Glutamatergic neuron (in vitro differentiated cells): ENCODE measurements around the gene OSER1. TPM values are rescaled to one million over a fixed set of nuclear protein-coding genes. Genes with fewer than 3 reads are reported as not detected.

ENCODE experiments used
- DNase-seq: peaks from one replicate; pipeline ENCODE4 v3.0.0; 2022
- H3K27ac Mint-ChIP-seq: one replicate; pipeline ENCODE4 v1.8.0; 2020; ENCODE audit warnings: mild to moderate bottlenecking, mixed read lengths, inconsistent platforms; ENCODE audit not compliant: unreplicated experiment
- H3K27me3 Mint-ChIP-seq: one replicate; pipeline ENCODE4 v1.8.0; 2020; ENCODE audit warnings: mild to moderate bottlenecking, moderate library complexity, mixed read lengths, inconsistent platforms; ENCODE audit not compliant: unreplicated experiment
- H3K36me3 Mint-ChIP-seq: one replicate; pipeline ENCODE4 v1.8.0; 2020; ENCODE audit warnings: mild to moderate bottlenecking, mixed read lengths, inconsistent platforms; ENCODE audit not compliant: unreplicated experiment
- H3K4me1 Mint-ChIP-seq: one replicate; pipeline ENCODE4 v1.8.0; 2020; ENCODE audit warnings: mild to moderate bottlenecking, low read depth, mixed read lengths, inconsistent platforms; ENCODE audit not compliant: unreplicated experiment
- H3K4me3 Mint-ChIP-seq: one replicate; pipeline ENCODE4 v1.8.0; 2020; ENCODE audit warnings: mild to moderate bottlenecking, mixed read lengths, inconsistent platforms; ENCODE audit not compliant: unreplicated experiment
- H3K9me3 Mint-ChIP-seq: one replicate; pipeline ENCODE4 v1.8.0; 2020; ENCODE audit warnings: mild to moderate bottlenecking, moderate library complexity, mixed read lengths, inconsistent platforms; ENCODE audit not compliant: unreplicated experiment
- total RNA-seq: library from RNA; stranded (reverse); fragmentation: NEBNext Ultra II Directional; extraction: Animal tissue kit (Norgen Biotek cat#: 25700); gene quantifications from one replicate; pipeline ENCODE4 v1.2.1, GENCODE V29; 2021; ENCODE audit not compliant: unreplicated experiment
- TF ChIP-seq, protein P1 (sequence below): fragments of 200-600 bp; sonication (generic); IDR thresholded peaks from one replicate; pipeline ENCODE4 v1.5.0; 2021; ENCODE audit not compliant: partially characterized antibody, unreplicated experiment

OSER1 gene
- total RNA-seq, 1 donor from 2014 or later = 31.9 TPM

DNA sequence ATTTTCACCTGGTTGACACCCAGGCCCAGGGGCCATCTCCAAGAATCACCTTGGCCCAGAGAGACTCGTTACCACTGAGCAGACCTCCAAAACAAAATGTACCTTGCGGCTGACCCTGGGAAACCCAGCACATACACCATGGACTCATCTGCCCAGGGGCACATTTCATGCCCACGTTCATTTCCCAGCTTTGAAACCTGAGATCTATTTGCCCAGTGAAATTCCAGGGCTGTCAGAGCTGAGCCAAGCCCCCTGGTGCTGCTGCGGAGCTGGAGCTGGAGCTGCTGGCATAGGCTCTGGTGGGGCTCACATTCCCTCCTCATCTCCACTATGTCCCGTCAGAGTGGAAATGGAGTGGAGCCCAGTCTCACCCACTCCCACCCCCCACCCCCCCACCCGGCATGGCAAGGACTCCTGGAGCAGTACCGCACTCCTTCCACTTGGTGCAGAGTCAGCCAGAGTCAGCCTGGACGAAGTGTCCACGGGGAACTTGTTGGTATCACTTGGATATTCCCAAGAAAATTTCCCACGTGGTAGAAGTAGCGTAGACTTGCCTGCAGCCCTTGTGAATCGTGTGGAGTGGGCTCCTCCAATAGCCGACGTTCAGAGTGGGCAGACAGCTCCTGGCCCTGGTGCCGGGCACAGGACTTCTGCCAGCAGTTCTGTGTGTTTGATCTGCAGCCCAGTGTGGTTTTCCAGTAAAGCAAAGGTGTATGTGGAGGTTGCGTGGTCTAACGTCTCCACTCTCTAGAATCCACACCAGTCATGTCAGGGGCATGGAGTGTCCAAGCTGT, 18.1 kb upstream of the OSER1 start:
- TF ChIP-seq, protein P1, sequence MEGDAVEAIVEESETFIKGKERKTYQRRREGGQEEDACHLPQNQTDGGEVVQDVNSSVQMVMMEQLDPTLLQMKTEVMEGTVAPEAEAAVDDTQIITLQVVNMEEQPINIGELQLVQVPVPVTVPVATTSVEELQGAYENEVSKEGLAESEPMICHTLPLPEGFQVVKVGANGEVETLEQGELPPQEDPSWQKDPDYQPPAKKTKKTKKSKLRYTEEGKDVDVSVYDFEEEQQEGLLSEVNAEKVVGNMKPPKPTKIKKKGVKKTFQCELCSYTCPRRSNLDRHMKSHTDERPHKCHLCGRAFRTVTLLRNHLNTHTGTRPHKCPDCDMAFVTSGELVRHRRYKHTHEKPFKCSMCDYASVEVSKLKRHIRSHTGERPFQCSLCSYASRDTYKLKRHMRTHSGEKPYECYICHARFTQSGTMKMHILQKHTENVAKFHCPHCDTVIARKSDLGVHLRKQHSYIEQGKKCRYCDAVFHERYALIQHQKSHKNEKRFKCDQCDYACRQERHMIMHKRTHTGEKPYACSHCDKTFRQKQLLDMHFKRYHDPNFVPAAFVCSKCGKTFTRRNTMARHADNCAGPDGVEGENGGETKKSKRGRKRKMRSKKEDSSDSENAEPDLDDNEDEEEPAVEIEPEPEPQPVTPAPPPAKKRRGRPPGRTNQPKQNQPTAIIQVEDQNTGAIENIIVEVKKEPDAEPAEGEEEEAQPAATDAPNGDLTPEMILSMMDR = no peak
- H3K27me3 Mint-ChIP-seq = no peaks in the 10 kb centered on the region
- H3K4me3 Mint-ChIP-seq = no peak overlapping the region
- no peak overlapping the region for H3K27ac Mint-ChIP-seq
- peaks cover 4% of the 10 kb centered on the region for H3K4me1 Mint-ChIP-seq
- no peaks in the 10 kb centered on the region for H3K36me3 Mint-ChIP-seq
- no peak for DNase-seq
- H3K9me3 Mint-ChIP-seq = no peaks in the 10 kb centered on the region

DNA sequence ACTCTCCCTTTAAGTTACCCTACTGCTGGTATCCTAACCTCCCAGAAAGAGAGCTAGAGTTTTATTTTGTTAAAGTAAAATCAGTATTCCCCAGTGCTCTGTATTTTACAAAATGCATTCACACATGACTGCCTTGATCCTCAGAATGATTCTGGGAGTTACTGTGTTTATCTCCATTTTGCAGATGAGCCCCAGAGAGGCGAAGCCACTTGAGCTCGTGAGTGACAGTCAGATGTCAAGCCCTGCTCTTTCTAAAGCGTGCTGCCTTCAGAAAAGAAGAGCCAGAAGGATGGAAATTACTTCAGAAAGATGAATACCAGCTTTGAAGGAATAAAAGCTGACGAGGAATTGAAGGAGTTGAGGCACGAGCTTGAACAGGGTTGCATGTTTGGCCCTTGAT, 14.1 kb upstream of the OSER1 start:
- DNase-seq = no peak
- Mint-ChIP-seq H3K4me3 (no peak overlapping the region), H3K36me3 (no peaks in the 10 kb centered on the region), H3K27me3 (no peaks in the 10 kb centered on the region), H3K27ac (no peak overlapping the region), H3K4me1 (peaks cover under 1% of the 10 kb centered on the region), H3K9me3 (peaks cover 2% of the 10 kb centered on the region)
- TF ChIP-seq, protein P1 = no peak

DNA sequence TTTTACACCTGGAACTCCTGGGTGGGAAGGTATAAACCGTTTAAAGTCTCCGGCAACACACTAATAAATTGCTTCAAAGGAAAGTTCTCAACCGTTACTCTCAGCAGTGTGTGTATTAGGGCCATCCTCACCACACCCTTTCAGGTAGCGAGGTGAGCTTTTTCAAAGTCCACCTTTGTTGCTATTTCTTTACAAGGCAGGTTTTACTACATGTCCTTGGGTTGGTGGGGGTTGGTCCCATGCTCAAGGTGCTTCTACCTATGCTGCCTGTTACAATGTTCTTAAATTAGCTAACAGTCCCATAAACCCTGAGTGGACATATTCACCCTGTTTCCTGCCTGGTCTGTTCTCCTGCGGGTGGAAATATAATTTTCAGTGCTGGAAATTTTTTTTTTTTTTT, 13.2 kb upstream of the OSER1 start:
- TF ChIP-seq, protein P1 = no peak
- Mint-ChIP-seq H3K4me3 (no peak overlapping the region), H3K27ac (no peak overlapping the region), H3K4me1 (peaks cover 2% of the 10 kb centered on the region), H3K9me3 (peaks cover 2% of the 10 kb centered on the region), H3K27me3 (no peaks in the 10 kb centered on the region), H3K36me3 (no peaks in the 10 kb centered on the region)
- no peak for DNase-seq

DNA sequence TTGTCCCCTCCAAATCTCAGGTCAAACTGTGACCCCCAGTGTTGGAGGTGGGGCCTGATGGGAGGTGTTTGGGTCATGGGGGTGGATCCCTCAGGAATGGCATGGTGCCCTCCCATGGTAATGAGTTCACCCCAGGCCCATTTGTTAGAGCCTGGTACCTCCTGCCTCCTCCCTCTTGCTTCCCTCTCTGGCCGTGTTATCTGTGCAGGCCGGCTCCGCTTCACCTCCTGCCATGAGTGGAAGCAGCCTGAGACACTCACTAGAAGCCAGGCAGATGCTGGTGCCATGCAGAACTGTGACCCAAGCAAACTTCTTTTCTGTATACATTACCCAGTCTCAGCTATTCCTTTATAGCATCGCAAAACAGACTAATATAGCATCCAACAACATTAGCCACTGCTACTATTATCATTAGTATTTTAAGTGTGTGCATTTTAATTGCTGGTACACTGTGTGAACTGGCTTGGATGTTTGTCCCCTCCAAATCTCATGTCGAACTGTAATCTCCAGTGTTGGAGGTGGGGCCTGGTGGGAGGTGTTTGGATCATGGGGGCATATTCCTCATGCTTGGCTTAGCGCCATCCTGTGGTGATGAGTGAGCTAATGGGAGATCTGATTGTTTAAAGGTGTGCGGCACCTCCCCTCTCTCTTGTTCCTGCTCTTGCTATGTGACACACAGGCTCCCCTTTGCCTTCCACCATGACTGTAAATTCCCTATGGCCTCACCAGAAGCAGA, 12.2 kb upstream of the OSER1 start:
- Mint-ChIP-seq H3K36me3 (no peaks in the 10 kb centered on the region), H3K4me1 (peaks cover 2% of the 10 kb centered on the region), H3K4me3 (no peak overlapping the region), H3K9me3 (peaks cover 2% of the 10 kb centered on the region), H3K27me3 (no peaks in the 10 kb centered on the region), H3K27ac (no peak overlapping the region)
- no peak for DNase-seq
- TF ChIP-seq, protein P1 = no peak

DNA sequence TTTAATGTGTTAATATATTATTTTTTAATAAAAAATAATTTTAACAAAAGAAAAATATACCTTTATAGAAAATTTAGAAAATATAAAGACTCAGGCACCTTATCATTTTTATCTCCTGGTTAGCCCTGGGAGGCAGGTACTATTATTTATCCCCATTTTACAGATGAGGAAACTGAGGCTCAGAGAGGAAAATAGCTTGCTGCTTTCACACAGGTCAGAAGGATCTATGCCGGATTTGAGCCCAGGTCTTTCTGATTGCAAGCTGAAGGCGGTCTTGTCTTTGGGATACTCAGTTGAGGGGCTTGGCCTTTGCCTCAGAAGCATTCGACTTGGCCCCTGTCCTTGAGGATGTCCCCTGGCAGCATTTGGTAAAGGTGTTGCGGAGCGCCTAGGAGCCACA, 11.5 kb upstream of the OSER1 start:
- Mint-ChIP-seq H3K4me3 (no peak overlapping the region), H3K36me3 (no peaks in the 10 kb centered on the region), H3K27ac (no peak overlapping the region), H3K4me1 (peaks cover 4% of the 10 kb centered on the region), H3K27me3 (no peaks in the 10 kb centered on the region), H3K9me3 (peaks cover 2% of the 10 kb centered on the region)
- TF ChIP-seq, protein P1 = no peak
- DNase-seq = no peak
